HG03103 (cell line): ENCODE measurements around the gene PCCB.
A peak's percentile ranks its signal among the peaks of the same experiment; 100 is the strongest.
"Not testable (repeated sequence)": the region's sequence is repeated elsewhere in the genome, so short reads cannot be mapped to it uniquely, and the experiment has no call there.

Source experiments
- ATAC-seq: cut with Tn5 transposase; IDR thresholded peaks from one replicate; pipeline ENCODE4 v1.9.1; 2021; ENCODE audit warnings: low read depth; ENCODE audit not compliant: unreplicated experiment

Gene PCCB

DNA sequence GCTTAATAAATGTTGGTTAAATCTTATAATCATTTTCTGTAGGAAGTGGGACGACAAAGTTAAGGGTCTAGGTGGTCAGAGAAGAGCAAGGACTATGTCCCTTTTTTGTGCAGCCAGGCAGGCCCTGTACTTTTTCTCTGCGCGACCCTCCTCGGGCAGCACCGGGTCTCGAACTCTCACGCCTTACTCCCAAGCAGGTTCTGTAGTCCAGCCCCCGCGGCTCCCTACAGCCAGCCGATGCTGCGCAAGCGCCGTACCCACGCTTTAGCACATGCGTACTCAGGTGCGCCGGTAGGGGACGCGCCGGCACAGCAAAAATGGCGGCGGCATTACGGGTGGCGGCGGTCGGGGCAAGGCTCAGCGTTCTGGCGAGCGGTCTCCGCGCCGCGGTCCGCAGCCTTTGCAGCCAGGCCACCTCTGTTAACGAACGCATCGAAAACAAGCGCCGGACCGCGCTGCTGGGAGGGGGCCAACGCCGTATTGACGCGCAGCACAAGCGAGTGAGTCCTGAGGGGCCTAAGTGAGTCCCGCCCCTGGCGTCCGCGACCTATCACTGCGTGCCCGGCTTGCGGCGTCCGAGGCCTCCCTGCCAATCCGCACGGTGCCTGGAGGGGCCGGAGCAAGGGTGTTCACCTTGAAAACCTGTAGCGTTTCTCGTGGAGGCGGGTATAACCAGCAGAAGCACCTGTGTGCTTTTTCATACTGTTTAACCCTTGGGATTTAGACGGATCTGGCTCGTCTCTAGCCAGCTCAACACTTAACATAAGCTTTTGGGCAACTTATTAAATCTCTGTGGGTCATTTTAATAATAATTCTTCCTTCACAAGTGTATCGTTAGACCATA is at the start of gene PCCB:
Gene PCCB, plus strand, starts transcription at position 282 of the 844 bp plus-strand sequence. Its CDS starts 36 bp downstream, at position 318.
- peak; percentile 96 for ATAC-seq

DNA sequence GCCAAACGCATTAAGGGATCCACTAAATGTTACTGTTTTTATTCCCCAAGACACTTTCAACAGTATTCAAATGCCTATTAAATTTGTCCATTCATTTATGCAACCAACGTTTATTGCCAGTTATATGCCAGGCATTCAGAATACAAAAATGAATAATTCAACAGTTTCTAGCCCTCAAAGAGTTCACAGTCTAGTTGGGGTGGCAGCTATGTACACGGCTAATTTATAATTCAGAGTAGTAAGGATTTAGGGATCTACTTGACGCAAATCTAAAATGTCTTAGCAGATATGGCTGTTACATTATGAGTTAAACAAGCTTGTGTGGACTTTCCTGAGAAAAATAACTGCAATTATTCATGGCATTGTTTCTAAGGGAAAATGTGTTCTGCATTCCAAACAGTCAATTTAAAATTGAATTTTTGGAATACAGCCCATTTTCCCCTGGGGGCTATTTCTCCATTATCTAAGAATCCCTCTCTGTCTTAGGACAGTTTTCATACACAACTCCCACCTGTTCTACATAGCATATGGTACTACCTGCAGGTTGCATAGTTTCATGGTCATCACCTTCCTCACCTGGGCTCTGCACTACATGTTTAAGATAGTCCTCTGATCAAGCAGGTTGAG is 42.5 kb upstream of the PCCB start:
- ATAC-seq, result no peak

DNA sequence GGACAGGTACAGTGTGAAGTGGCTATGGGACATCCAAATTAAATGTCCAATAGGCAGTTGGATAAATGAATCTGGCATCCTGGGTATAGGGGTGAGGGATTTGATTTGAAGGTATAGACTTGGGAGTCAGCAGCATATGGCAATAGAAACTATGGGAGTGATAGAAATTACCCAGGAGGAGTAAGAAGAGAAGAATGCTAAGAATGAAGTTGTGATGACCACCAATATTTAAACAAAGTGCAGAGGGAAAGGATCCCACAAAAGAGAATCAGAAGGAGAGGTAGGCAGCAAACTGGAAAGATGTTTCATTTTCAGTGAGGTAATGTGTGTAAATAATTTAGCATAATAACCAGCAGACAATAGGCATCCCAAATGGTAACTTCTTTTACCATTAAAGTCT is 40.2 kb upstream of the PCCB start:
- no peak for ATAC-seq

DNA sequence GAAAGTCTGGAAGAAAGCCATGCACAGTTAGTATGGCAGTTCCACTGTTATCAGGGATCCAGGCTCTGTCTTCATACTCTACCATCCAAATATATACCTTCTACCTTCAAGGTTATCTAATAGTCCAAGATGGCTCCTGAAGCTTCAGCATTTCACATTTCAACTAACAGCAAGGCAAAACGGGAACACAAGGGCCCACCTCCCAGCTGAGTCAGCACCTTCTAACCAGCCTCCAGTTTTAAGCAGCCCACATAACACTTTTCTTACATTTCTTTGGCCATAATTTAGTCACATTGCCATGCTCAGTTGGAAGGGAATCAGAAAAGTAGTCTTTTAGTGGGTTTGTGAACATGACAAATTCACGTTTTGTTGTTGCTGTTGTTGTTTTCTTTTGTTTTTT is 38.6 kb upstream of the PCCB start:
- no peak for ATAC-seq

DNA sequence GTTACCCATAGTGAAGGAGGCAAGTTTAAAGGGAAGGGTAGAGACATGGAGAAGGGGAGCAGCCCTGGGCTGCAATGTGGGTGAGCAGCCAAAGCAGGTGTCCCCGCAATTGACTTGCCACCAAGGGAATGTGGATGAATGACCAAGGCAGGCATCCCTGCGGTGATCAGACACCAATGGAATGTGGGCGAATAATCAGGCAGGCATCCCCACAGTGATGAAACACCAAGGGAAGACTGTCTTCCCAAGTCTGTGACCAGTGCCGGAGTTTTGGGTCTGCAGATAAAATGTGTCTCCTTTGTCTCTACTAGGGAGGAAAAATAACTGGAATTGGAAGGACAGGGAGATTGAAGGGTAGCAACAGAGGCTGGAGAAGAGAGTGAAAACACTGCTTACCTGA is 27.4 kb upstream of the PCCB start:
- not testable (repeated sequence) for ATAC-seq

DNA sequence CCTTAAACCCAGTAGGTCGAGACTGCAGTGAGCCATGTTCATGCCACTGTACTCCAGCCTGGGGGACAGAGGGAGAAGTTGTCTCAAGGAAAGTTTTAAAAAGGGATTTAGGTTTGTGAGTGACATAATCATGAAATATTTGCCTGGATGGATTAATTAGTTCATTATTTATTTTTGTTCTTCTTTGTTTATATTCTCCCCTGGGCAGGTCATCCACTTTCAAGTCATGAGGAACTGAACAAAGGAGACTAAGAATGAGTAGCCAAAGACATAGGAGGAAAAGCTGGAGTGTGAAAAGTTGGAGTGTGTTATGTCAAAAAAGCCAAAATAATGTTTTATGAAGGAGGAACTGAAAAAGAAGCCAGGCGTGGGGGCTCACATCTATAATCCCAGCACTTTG is 17.7 kb upstream of the PCCB start:
- no peak for ATAC-seq

DNA sequence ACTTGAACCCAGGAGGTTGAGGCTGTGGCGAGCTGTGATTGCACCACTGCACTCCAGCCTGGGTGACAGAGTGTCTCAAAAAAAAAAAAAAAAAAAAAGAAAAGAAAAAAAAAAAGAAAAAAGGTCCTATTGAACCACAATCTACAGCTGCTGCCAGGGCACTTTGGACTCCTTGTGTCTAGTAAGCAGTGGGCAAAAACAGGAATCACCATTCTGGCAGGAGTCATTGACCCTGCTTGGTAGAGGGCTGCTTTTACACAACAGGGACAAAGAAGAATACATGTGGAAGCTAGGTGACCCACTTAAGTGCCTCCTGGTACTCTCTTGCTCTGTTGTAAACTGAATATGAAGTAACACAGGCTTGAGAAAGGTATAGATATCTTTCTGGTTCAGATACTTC is 14.6 kb upstream of the PCCB start:
- ATAC-seq, result no peak

DNA sequence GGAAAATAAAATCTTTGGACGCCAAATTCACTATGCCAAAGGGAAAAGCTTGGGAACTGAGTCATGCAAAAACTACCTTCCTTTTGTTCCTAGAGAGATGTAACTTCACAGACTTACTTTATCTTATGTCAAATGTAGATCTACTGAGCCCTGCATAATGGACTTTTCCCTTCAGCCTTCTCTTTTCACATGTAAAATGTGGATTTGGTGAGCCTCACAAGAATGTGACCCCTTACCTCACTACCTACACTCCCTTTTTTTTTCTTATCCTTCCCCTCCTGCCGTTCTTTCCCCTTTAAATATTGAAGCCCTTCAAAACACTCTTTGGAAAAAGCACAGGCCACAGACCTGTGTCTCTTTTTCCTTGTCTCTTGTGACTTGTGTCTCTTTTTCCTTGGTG is 14.0 kb upstream of the PCCB start:
- ATAC-seq, result no peak

DNA sequence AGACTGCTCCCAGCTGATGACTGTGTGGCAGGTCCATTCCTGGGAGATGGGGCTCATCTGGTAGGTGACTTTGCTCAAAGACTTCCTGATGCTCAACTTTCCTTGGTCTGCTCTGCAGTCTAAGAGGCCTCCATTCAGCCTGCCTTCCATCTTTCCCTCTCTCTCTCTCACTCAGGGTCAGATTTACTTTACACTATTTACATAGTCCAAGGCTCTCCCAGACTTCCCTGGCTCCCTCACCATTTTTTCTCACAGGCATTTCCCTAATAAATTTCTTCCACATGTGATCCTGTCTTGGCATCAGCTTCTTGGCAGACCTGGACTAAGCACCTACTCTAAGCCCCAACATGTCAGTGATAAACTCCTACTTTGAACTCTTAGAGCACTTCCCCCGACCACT is 13.0 kb upstream of the PCCB start:
- ATAC-seq, result no peak

DNA sequence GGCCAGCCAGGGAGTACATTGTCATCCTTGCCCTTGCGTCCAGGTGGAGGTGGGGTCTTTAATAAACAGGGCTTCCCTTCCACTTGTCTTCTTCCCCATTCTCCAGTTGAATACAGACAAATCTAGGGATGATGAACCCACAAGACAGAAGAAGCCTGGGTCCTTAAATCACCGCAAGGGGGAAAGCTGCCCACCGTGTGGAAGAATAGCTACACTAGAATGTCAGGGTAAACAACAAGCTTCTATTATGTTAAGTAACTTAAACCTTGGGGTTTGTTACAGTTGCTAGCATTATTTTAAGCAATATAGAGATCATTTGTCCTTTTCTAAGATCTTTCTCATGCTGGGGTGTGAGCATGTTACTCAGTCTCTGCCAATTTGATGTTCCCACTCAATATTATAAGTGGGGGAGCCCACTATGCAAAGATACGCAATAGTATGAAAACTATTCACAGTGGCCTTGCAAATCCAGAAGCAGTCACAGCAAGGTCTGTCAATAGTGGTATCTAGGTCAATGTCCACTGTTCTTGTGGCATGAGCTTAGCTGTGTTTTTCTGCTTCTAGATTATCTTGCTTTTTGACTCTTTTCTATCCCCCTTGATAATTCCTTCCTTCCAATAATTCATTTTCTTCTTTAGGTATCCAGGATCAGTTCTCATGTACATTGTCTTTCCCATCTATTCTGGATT is 12.0 kb upstream of the PCCB start:
- ATAC-seq, result no peak

DNA sequence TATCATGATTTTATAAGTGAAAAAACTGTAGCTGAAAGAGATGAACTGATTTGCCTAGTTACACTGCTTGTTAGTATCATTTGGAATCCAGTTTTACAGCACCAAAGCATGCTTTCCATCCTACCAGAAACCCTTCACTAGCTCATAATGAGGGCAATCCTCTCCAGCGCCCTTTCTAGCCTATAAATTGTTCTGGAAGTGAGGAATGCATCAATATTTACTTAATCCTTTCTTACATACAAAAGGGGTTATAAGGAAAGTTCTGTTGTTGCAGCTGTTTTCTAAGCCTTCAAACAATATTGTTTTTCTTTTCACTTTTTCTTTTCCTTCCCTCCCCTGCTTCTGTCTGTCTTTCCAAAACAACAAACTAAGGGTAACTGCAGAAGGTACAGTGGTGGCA is 11.0 kb upstream of the PCCB start:
- no peak for ATAC-seq

DNA sequence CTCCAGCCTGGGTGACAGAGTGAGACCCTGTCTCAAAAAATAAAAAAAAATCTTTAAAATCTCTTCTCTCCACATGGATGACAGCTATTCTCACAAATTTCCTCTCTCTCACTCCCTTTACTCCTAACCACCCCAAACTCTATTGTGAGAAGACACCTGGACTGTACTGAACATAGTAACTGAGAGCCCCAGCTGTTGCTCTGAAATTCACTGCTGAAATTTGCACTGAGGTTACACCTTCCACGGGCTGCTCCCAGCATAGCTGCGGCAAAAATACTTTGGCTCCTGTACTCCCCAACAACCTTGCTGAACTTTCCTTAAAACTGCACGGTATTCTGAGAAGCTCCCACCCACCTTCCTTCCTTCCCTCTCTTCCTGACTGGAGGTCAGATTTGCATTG is 4.4 kb upstream of the PCCB start:
- no peak for ATAC-seq

DNA sequence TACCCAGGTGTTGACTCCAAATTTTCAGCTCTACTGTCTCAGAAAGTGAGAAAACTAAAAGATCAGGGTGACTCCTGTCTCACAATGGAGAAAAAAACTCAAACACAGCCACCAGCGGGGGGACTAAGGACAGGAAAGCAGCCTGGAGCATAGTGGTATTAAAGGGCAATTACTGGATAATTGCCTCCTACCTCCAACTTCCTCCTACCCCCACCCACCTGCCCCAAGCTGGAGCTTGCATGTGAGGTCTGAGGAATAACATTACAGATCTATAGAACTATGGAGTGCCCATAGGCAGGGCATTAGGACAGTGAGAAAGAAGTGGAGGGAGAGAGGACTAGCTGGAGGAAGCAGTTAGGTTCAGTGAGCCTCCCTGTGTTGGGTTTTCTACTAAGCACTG is 2.7 kb upstream of the PCCB start:
- ATAC-seq, result no peak

DNA sequence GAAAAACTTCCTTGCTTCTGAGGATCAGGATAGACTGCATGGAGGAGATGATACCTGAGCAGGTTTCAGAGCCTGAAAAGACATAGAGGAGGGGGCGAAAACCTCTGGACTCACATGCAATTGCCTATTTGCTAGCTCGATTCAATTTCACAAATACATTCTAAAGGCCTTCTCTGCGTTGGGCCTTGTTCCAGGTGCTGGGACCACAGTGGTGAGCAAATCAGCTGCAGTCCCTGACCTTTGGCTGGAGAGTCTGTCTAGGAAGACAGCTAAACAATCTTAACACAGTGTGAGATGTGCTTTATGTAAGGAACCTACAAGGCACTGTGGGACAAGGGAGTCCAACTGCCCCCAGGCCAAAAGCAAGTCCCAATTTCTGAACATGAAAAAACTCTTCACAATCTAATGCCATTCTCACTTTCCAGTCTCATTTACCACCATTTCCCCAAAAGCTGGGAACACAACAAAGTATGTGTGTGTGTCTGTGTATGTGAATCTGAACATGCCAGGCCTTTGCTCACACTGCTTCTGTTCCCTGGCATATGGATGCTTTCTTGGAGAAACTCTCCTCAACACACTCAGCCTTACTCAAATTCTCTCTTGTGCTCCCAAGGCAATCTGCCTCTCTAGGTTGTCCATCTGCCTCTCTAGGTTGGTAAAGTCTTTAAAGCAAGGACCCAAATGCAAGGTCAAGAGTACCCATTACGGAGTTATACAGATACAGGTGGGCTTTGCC is 2.1 kb upstream of the PCCB start:
- ATAC-seq, result no peak

DNA sequence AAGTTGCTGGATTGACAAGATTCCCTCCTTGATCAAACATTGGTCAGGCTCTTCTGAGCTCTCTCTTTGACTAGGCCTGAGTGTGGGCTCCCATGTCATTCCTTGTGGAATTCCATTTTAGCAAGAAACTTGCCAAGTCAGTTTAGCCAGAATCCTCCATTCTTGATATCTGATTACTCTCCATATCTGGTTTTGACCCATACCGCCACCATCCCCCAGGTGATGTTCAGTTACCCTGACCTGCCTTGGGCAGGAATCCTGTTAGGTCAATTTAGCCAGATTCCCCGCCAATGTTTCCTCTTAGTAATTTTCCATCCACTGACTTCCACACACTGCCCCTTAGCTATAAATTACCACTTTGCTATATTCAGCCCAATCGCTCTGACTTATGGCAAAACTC is 1.0 kb upstream of the PCCB start:
- ATAC-seq, result no peak

DNA sequence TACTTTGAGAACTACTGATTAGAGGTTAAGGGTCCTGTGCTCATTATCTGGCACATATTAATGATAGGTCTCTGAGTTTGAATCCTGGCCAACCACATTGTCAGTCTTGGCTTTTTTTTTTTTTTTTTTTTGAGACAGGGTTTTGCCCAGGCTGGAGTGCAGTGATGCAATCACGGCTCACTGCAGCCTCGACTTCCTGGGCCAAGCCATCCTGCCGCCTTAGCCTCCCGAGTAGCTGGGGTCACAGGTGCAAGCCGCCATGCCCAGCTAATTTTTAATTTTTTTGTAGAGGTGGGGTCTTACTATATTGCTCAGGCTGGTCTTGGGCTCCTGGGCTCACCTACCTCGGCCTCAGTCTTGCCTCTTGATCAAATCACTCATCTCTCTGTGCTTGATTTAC is 547 bp upstream of the PCCB start:
- no peak for ATAC-seq

DNA sequence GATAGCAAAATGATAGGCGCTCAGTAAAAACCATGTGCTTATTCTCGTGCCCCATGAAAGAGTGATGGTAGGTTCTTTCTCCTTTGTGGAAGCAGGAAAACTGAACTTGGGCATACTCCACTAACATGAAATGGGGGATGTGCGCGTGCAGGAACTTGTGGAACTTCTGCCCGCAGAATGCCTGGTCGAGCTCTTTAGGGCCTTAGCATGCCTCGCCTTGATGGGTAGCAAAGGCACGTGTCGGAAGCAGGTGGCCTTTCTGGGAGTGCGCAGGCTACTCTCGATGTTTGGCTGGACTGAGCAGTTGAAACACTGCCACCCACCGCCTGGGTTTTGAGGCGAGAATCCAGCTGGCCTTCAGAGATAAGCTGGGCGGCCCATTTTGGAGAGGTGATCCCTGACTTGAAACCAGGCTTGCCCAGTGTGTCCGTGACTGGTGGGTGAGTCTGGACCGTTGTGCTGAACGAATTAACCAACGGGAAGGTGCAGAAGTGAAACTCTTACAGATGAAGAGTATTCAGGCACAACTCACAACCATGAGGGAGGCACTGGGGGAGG is 842 bp downstream of the PCCB start:
- ATAC-seq, result no peak

DNA sequence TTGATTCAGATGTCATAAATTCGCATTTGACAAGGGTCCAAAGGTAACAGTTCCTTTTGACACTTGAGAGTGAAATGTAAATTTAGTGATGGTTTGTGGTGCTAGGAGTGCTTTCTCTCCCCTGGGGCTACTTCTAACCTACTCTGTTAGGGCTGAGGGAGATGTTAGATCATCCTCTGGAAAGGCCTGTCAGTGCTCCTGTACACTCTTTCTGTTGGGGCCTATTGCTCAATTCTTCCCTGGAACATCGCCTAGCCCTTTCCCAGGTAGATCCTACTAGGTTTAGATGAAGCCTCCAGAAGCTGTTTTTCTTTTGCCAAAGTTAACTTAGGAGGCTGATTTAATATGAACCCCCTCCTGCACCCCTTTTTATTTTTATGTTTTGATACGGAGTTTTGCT is 1.4 kb downstream of the PCCB start:
- ATAC-seq, result no peak

DNA sequence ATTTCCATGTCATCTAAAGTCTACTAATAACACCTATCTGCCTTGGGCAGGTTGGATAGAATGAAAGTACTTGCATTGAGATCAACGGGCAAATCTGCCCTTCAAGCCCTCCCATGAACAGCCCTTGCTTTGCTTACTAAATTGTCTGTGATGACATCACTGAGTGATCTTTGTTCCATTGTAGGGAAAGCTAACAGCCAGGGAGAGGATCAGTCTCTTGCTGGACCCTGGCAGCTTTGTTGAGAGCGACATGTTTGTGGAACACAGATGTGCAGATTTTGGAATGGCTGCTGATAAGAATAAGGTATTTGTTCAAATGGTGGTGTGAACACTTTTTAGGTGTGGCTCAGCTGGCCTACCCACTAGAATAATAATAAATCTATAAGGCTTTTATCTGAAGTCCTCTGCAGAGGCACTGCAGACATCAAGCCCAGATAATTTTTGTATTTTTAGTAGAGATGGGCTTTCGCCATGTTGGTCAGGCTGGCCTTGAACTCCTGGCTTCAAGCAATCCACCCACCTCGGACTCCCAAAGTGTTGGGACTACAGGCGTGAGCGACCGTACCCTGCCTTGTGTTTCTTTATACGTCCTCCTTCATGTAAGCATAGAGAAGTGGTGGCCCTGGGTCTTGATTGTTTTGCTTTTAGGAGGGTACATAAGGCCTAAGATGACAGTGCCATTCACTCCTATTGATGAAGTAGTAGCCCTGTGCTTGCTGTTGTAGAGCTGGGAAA is 5.7 kb downstream of the PCCB start:
- no peak for ATAC-seq

DNA sequence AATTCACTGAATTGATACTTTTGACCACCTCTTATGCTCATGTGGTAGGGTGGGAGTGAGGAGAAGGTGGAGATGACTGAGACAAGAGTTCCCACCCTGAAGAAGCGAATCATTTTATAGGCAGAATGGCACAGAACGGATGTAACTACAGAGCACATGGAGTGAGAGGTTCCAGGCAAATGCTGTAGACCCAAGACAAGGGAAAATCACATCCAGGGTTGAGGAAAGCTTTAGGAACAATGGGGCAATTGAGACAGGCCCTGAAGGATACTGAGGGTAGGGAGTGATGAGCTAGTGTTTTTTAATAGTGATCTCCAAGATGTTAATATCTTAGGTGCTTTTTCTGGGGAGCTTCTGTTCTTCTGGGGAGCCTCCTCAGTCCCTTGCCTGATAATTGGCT is 8.1 kb downstream of the PCCB start:
- ATAC-seq, result no peak
